K562 (cell line): ENCODE results near the gene FOS. TPM values are rescaled to one million over a fixed set of nuclear protein-coding genes. Genes with fewer than 3 reads are reported as not detected.

Source experiments
- CREB5 ChIP-seq: fragments of 250-450 bp; sonication (Bioruptor Pico); IDR thresholded peaks from 2 replicates; pipeline ENCODE4 v1.5.0; 2020; ENCODE audit warnings: mild to moderate bottlenecking
- FOXJ3 ChIP-seq: sonication (generic); formaldehyde crosslinking; IDR thresholded peaks from 2 replicates; pipeline ENCODE4 v1.4.0; 2020; ENCODE audit warnings: mild to moderate bottlenecking, missing genetic modification reagents
- HSF4 ChIP-seq: fragments of 250-450 bp; sonication (Bioruptor Pico); IDR thresholded peaks from 2 replicates; pipeline ENCODE4 v2.1.2; 2022; ENCODE audit warnings: mild to moderate bottlenecking, moderate library complexity, borderline replicate concordance
- IRF2 ChIP-seq: sonication (generic); formaldehyde crosslinking; IDR thresholded peaks from 2 replicates; pipeline ENCODE4 v1.8.1; 2022; ENCODE audit warnings: mild to moderate bottlenecking, missing genetic modification reagents
- NONO ChIP-seq, 2 experiments: fragments of 200-400 bp in 1 of 2; fragments of 450-650 bp in 1 of 2; formaldehyde crosslinking in 1 of 2; IDR thresholded peaks; 2 replicates each; pipeline ENCODE4 v1.6.1; 2017; ENCODE audit warnings: low read depth in 2 of 2, mild to moderate bottlenecking in 2 of 2, moderate library complexity in 2 of 2, low read length in 1 of 2
- NR0B1 ChIP-seq: fragments of 450-650 bp; IDR thresholded peaks from one replicate; pipeline ENCODE4 v1.6.1; 2018; ENCODE audit warnings: mild to moderate bottlenecking, moderate library complexity; ENCODE audit not compliant: partially characterized antibody
- PTTG1 ChIP-seq: fragments of 450-650 bp; IDR thresholded peaks from 2 replicates; pipeline ENCODE4 v1.6.1; 2016; ENCODE audit warnings: low read depth, mild to moderate bottlenecking, missing genetic modification characterization, missing compliant biosample characterization
- SAP30 ChIP-seq: fragments of 200-600 bp; sonication (generic); IDR thresholded peaks from 2 replicates; pipeline ENCODE4 v1.6.1; 2012; ENCODE audit warnings: borderline replicate concordance, low read depth, mild to moderate bottlenecking, moderate library complexity, low read length, control low read depth, inconsistent platforms; ENCODE audit not compliant: insufficient read depth, poor library complexity, severe bottlenecking
- ZBTB43 ChIP-seq: sonication (generic); formaldehyde crosslinking; IDR thresholded peaks from 2 replicates; pipeline ENCODE4 v1.8.0; 2023; ENCODE audit warnings: mild to moderate bottlenecking, missing genetic modification reagents
- polyA plus RNA-seq, 8 experiments: library from polyadenylated mRNA; depleted of rRNA in 4 of 8; stranded (reverse) in 5 of 8; unstranded in 3 of 8; fragments of >200 nt; fragmentation: Nextera tagmentation in 2 of 8; fragmentation: Illumina TruSeq in 1 of 8; extraction: Ambion mirVana in 2 of 8; extraction: Trizol in 1 of 8; gene quantifications; 2 replicates each; pipeline versions ENCODE4 v1.2.1 to v1.2.3, GENCODE V29; 2011 to 2014; ENCODE audit warnings: inconsistent platforms in 1 of 8, missing spikeins in 1 of 8
- total RNA-seq, 7 experiments: library from RNA; depleted of rRNA in 6 of 7; stranded (reverse); fragments of >200 nt in 6 of 7; fragmentation: Illumina TruSeq in 2 of 7; extraction: Trizol in 2 of 7; gene quantifications; 2 replicates each; pipeline versions ENCODE4 v1.2.1 to v1.2.3, GENCODE V29; 2011 to 2021; ENCODE audit warnings: low replicate concordance in 1 of 7
- TF ChIP-seq, protein P1 (sequence below): fragments of 200-600 bp; sonication (generic); IDR thresholded peaks from one replicate; pipeline ENCODE4 v1.6.1; 2012; ENCODE audit warnings: mild to moderate bottlenecking, low read depth, low read length, inconsistent platforms

Gene FOS
- total and polyA plus RNA-seq, 9 of the 15 experiments (the other 6 are each of a cell fraction or from before 2014, with no cell fraction given), result 0.54 to 13.8 (median 8.9) TPM

- TF ChIP-seq SAP30 (no peak), PTTG1 (tag) (no peak), HSF4 (CRISPR knock-in tag) (no peak), NONO (IDR thresholded peaks at IDR 0.05; ENCODE audit: low read depth in 2 of 2, low read length in 1 of 2) (0 out of 4 replicates have a peak, but pooled peaks of 1 of the 2 experiments have one; percentile 34), FOXJ3 (CRISPR knock-in tag) (peak; percentile 95), IRF2 (CRISPR knock-in tag) (no peak), ZBTB43 (no peak), NR0B1 (no peak), CREB5 (no peak)
- TF ChIP-seq, protein P1, sequence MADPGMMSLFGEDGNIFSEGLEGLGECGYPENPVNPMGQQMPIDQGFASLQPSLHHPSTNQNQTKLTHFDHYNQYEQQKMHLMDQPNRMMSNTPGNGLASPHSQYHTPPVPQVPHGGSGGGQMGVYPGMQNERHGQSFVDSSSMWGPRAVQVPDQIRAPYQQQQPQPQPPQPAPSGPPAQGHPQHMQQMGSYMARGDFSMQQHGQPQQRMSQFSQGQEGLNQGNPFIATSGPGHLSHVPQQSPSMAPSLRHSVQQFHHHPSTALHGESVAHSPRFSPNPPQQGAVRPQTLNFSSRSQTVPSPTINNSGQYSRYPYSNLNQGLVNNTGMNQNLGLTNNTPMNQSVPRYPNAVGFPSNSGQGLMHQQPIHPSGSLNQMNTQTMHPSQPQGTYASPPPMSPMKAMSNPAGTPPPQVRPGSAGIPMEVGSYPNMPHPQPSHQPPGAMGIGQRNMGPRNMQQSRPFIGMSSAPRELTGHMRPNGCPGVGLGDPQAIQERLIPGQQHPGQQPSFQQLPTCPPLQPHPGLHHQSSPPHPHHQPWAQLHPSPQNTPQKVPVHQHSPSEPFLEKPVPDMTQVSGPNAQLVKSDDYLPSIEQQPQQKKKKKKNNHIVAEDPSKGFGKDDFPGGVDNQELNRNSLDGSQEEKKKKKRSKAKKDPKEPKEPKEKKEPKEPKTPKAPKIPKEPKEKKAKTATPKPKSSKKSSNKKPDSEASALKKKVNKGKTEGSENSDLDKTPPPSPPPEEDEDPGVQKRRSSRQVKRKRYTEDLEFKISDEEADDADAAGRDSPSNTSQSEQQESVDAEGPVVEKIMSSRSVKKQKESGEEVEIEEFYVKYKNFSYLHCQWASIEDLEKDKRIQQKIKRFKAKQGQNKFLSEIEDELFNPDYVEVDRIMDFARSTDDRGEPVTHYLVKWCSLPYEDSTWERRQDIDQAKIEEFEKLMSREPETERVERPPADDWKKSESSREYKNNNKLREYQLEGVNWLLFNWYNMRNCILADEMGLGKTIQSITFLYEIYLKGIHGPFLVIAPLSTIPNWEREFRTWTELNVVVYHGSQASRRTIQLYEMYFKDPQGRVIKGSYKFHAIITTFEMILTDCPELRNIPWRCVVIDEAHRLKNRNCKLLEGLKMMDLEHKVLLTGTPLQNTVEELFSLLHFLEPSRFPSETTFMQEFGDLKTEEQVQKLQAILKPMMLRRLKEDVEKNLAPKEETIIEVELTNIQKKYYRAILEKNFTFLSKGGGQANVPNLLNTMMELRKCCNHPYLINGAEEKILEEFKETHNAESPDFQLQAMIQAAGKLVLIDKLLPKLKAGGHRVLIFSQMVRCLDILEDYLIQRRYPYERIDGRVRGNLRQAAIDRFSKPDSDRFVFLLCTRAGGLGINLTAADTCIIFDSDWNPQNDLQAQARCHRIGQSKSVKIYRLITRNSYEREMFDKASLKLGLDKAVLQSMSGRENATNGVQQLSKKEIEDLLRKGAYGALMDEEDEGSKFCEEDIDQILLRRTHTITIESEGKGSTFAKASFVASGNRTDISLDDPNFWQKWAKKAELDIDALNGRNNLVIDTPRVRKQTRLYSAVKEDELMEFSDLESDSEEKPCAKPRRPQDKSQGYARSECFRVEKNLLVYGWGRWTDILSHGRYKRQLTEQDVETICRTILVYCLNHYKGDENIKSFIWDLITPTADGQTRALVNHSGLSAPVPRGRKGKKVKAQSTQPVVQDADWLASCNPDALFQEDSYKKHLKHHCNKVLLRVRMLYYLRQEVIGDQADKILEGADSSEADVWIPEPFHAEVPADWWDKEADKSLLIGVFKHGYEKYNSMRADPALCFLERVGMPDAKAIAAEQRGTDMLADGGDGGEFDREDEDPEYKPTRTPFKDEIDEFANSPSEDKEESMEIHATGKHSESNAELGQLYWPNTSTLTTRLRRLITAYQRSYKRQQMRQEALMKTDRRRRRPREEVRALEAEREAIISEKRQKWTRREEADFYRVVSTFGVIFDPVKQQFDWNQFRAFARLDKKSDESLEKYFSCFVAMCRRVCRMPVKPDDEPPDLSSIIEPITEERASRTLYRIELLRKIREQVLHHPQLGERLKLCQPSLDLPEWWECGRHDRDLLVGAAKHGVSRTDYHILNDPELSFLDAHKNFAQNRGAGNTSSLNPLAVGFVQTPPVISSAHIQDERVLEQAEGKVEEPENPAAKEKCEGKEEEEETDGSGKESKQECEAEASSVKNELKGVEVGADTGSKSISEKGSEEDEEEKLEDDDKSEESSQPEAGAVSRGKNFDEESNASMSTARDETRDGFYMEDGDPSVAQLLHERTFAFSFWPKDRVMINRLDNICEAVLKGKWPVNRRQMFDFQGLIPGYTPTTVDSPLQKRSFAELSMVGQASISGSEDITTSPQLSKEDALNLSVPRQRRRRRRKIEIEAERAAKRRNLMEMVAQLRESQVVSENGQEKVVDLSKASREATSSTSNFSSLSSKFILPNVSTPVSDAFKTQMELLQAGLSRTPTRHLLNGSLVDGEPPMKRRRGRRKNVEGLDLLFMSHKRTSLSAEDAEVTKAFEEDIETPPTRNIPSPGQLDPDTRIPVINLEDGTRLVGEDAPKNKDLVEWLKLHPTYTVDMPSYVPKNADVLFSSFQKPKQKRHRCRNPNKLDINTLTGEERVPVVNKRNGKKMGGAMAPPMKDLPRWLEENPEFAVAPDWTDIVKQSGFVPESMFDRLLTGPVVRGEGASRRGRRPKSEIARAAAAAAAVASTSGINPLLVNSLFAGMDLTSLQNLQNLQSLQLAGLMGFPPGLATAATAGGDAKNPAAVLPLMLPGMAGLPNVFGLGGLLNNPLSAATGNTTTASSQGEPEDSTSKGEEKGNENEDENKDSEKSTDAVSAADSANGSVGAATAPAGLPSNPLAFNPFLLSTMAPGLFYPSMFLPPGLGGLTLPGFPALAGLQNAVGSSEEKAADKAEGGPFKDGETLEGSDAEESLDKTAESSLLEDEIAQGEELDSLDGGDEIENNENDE, result no peak
Measured at GRCh38 chr14:75277008-75277814, 1.4 kb upstream of the FOS start (continued).
